Left ventricle myocardium inferior (tissue), 1 donor: ENCODE measurements around the gene AUTS2. TPM values are rescaled to one million over a fixed set of nuclear protein-coding genes. Genes with fewer than 3 reads are reported as not detected.

ENCODE experiments used
- DNase-seq: peaks from one replicate; pipeline ENCODE4 v3.0.0-alpha.2; 2020
- H3K27ac ChIP-seq: fragments of 200-600 bp; replicated peaks from 2 replicates; pipeline ENCODE4 v1.8.0; 2021
- H3K27me3 ChIP-seq: fragments of 200-600 bp; 2 replicates; pipeline ENCODE4 v1.8.0; 2021; ENCODE audit warnings: low read depth
- H3K36me3 ChIP-seq: fragments of 200-600 bp; 2 replicates; pipeline ENCODE4 v1.8.0; 2021
- H3K4me1 ChIP-seq: fragments of 200-600 bp; 2 replicates; pipeline ENCODE4 v1.8.0; 2021
- H3K4me3 ChIP-seq: fragments of 200-600 bp; 2 replicates; pipeline ENCODE4 v1.8.0; 2021; ENCODE audit warnings: mild to moderate bottlenecking, moderate library complexity
- H3K9me3 ChIP-seq: fragments of 200-600 bp; replicated peaks from 2 replicates; pipeline ENCODE4 v1.8.0; 2021
- CTCF ChIP-seq: fragments of 200-600 bp; IDR thresholded peaks from 2 replicates; pipeline ENCODE4 v1.8.0; 2021; ENCODE audit warnings: antibody characterized with exemption, mild to moderate bottlenecking, borderline replicate concordance
- intact Hi-C: fragments of 100-400 bp; cut with micrococcal nuclease; formaldehyde crosslinking; loops from one replicate; pipeline ENCODE4 v1.11.0; 2022
- total RNA-seq: library from RNA; stranded (reverse); fragmentation: NEBNext Ultra II Directional; extraction: Animal tissue kit (Norgen Biotek cat#: 25700); gene quantifications from one replicate; pipeline ENCODE4 v1.2.1, GENCODE V29; 2021
- donor health status: DM: no; HTN: yes; CAD: no; lungs with severe emphysema.

The AUTS2 gene
- total RNA-seq, 1 donor from 2014 or later = 10.5 TPM

DNA sequence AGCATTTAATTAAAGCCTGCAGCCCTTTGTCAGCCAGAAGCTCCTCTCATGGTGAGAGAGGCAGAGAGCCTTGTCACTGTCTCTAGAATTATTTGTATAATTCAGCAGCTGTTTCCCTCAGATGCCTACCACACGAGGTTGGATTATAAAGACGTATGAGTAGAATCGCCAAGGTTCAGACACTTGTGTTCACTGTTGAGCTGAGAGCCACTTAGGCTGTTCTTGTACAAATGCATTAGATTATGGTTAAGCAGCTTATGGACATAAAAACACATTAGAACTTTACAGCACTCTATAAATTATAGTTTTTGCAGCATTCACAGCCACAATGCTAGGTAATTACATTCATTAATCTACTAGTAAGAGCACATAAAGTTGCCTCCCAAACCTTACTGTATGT lies 282.6 kb downstream of the AUTS2 start:
- Histone ChIP-seq H3K9me3 (no peaks in the 10 kb centered on the region), H3K27ac (no peak overlapping the region), H3K4me1 (peaks cover 10% of the 10 kb centered on the region), H3K36me3 (no peaks in the 10 kb centered on the region), H3K4me3 (no peak overlapping the region), H3K27me3 (no peaks in the 10 kb centered on the region)
- intact Hi-C loops = no loop called here
- TF ChIP-seq CTCF = no peak
- no peak for DNase-seq

DNA sequence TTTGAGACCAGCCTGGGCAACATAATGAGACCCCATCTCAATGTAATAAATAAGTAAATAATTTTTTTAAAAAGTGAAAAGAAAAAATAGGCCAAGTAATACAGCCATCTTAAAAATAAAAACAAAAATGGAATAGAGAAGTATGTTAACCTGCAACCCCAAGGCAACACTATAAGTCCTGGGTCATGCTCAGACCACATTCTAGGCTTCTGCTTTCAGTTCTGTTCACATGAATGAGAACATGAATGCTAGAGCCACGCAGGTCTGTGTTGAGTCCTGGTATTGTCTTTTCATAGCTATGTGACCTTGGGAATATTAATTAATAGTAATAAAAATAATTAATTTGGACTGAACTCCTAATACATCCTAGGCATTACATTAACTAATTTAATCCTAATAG lies 284.0 kb downstream of the AUTS2 start:
- no peak for TF ChIP-seq CTCF
- intact Hi-C loops = no loop called here
- no peaks in the 10 kb centered on the region for H3K9me3 ChIP-seq
- H3K27ac ChIP-seq = no peak overlapping the region
- no peaks in the 10 kb centered on the region for H3K27me3 ChIP-seq
- no peaks in the 10 kb centered on the region for H3K36me3 ChIP-seq
- H3K4me1 ChIP-seq = peaks cover 10% of the 10 kb centered on the region
- DNase-seq = no peak
- H3K4me3 ChIP-seq = no peak overlapping the region

DNA sequence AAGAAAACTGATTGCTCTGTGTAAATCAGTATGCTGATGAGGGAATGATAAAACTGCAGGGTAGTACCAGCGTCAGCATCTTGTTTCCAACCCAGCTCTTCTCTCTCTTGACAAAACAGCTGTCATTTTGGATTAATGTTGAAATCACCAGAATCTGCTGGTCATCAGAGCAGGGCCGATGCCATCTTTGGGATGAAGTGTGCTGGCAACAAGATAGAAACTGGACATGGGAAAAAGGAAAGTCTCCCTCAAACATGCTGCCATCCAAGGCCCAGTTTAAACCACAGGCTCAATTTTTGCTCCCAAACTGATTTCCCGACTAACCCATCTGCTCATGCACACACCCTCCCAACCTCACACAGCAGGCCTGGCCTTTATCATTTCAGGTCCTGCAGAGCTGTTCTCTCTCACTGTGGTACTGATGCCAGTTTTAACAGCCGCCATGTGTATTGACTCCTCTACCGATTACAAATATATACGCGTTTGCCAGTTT lies 285.2 kb downstream of the AUTS2 start:
- H3K36me3 ChIP-seq = no peaks in the 10 kb centered on the region
- no peak overlapping the region for H3K27ac ChIP-seq
- H3K9me3 ChIP-seq = no peaks in the 10 kb centered on the region
- intact Hi-C loops = no loop called here
- no peak overlapping the region for H3K4me3 ChIP-seq
- no peak for TF ChIP-seq CTCF
- H3K4me1 ChIP-seq = peaks cover 2% of the 10 kb centered on the region
- DNase-seq = no peak
- no peaks in the 10 kb centered on the region for H3K27me3 ChIP-seq

DNA sequence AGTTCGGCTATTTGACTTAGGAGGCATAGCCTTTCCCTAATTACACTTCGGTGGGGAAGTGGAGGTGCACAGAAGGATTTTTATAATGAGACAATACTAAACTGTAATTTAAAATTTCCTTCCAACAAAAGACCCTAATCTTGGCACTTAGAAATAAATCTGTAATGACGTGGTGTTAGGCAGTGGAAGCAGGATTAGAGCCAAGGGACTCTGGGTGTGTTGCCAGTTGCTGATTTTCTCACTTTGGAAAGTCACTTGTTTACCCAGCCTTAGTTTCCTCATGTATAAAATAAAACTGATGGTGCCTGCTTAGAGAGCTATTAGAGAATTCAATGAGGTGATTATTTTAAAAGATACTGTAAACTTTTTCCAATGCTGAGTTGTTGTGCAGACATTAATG lies 287.2 kb downstream of the AUTS2 start:
- intact Hi-C loops = no loop called here

GRCh38 chr7:69889338-69889975 lies 291.2 kb downstream of the AUTS2 start:
- no peaks in the 10 kb centered on the region for H3K9me3 ChIP-seq
- H3K4me1 ChIP-seq = no peaks in the 10 kb centered on the region
- H3K4me3 ChIP-seq = peak overlapping the region; percentile 2
- H3K27ac ChIP-seq = no peak overlapping the region
- no peaks in the 10 kb centered on the region for H3K27me3 ChIP-seq
- no peak for TF ChIP-seq CTCF
- no peak for DNase-seq
- H3K36me3 ChIP-seq = no peaks in the 10 kb centered on the region
- intact Hi-C loops = no loop called here

More for the DNA sequence above, 287.2 kb downstream of the AUTS2 start:
- Histone ChIP-seq H3K27ac (no peak overlapping the region), H3K4me3 (no peak overlapping the region), H3K27me3 (no peaks in the 10 kb centered on the region), H3K36me3 (no peaks in the 10 kb centered on the region), H3K4me1 (no peaks in the 10 kb centered on the region), H3K9me3 (no peaks in the 10 kb centered on the region)
- no peak for DNase-seq
- no peak for TF ChIP-seq CTCF
